GDM1 (cell line): ENCODE results near the gene HMGB3.
"Not testable (repeated sequence)": the region's sequence is repeated elsewhere in the genome, so short reads cannot be mapped to it uniquely, and the experiment has no call there.

ENCODE experiments used
- DNase-seq: peaks from one replicate; lab custom pipeline; 2025; lab: John Stamatoyannopoulos, UW

Gene HMGB3

DNA sequence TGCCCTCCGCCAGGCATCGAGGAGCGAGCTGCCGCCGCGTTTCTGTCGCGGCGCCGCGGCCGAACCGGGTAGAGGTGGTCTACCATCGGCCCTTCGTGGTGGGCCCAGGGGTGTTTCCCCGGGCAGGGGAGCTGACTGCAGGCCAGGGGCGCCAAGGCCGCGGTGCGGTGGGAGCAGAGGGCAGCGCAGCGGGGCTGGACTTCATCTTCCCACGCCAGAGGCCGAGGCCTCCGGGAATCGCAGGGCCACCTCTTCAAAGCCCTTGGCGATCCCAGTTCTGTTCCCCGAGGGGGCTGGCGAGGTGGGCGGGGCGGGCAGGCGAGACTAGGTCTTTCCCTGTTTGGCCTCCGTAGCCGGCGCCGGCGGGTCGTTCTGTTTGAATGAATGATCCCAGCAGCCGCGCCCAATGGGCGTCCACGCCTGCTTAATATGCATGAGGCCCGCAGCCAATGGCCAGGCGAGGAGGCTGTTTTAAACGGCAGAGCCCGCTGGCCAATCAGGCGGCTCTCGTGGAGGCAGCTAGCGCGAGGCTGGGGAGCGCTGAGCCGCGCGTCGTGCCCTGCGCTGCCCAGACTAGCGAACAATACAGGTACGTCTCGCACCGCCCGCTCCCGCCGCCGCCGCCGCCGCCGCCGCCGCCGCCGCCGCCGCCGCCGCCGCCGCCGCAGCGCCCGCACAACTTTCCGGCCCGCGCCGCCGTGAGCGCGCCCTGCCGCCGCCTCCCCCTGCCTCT, at the start of gene HMGB3:
TSS of gene HMGB3 (plus strand) at position 548 of the 733 bp plus-strand sequence. CDS start 2,265 bp downstream, outside the sequence.
- peak; percentile 81 for DNase-seq

- no peak for DNase-seq
Observed at GRCh38 chrX:150933945-150934350, 49.2 kb upstream of the HMGB3 start.

DNA sequence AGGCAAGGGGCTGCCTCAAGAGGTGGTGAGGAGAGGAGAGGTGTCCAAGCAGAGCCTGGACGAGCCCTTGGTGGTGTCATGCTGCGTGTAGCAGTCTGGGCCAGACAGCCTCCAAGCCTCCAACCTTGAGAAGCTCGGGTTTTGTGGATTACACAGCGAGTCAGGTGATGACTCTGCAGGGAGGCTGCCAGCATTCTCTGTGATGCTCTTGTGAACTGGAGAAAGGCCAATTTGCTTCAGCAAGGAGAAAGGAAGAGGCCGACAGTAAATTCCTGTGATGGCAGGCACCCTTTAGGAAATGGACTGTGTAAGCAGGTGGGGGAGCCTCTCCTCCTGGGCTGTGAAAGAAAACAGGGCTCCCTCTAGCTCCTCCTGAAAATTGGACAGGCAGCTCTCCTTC, 48.7 kb upstream of the HMGB3 start:
- no peak for DNase-seq

GRCh38 chrX:150935467-150935866, 47.7 kb upstream of the HMGB3 start:
- DNase-seq = no peak

- no peak for DNase-seq
Observed at GRCh38 chrX:150936556-150936955, 46.6 kb upstream of the HMGB3 start.

DNA sequence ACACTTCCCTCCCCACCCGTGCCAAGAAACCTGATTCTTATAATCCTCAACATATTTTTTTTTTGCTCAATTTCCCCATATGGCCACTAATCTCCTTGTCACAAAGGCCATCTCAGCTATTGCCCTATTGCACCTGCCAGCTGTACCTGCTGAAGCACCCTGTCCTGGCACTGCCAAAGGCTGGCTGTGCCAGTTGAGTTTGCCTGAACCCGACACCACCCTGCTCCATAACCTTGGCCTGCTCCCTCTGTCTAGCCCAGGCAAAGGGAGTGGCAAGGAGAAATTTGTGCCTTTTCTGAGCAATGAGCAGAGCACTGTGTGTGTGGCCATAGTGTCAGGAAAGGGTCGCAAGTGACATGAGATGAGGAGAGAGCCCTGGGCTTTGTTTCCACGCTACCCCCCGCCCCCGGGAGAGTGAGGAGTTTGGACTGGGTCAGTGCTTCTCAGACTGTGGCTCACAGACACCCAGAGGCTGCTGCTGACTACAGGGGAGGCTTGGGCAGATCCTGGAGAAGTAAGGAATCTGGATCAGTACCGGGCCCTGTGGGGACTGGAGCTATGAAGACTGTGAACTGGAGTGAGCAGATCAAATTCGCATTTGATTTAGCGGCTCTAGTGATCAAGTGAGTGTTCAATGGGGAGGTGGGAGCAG, 42.2 kb upstream of the HMGB3 start:
- DNase-seq = no peak

DNA sequence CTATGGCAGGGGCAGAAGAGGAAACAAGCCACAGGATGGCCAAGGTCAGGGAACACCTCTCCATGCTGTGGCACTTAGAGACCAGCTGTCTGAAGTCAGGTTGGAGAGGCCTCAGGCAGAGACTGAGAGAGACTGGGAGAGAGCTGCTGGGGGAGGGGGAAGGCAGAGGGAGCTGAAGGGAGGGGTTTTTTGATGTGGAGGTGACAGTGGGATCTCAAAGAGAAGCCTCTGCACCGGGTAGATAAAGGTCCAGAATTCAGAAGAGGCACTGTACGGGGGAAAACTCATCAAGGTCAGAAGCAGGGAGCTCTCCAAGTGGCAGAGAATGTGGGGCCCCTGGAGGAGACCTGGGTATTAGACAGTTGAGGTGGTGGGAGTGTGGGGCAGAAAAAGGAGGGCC, 41.6 kb upstream of the HMGB3 start:
- no peak for DNase-seq

GRCh38 chrX:150942942-150943594, 40.1 kb upstream of the HMGB3 start:
- DNase-seq = no peak

- no peak for DNase-seq
Observed at GRCh38 chrX:150944233-150944632, 38.9 kb upstream of the HMGB3 start.

DNA sequence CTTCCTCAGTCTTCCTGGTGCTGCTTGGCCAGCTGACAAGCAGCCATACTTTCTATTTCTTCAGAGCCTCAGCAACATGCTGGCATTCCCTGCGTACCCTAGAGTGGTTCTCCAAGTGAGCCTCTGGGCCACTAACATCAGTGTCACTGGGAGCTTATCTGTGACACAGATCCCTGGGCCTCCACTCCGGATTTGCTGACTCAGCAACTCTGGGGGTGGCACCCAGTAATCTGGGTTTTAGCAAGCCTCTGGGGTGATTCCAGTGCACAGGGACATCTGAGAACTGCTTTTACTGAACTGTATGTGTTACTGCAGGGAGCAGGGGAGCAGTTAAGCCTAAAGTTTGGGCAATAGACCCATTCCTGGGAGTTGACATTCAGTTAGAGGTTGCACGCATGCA, 28.2 kb upstream of the HMGB3 start:
- DNase-seq = no peak

DNA sequence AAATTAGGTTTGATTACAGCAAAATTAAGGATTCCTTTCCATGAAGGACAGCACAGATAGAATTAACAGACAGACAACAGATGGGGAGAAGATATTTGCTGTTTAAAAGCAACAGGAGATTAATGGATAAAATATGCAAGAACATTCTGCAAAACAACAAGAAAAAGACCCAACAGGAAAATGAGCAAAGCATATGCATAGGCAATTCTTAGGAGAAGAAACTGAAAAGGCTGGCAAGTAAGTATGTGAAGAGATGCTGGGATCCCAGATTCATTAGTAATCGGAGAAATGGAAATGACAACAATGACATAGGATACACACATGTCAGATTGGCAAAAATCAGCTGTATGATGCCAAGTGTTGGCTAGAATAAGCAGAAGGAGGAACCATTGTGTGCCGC, 27.5 kb upstream of the HMGB3 start:
- DNase-seq = no peak

DNA sequence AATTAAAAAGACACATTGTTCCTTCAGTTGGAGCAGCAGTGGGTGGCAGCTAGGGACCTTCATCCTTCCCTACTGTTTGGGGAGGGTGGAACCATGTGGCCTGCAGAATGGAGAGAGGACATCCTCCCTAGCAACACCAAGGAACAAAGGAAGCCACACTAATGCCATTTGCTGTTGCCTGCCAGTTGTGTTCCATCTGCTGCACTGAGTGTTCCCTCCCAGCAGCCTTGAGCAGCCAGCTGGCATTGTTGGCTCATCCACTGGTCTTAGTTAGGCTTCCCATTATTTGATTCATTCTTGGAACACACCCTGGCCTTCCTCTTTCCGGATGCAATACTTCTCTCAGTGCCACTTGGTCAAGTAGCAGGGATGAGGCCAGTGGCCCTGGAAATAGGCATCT, 25.0 kb upstream of the HMGB3 start:
- no peak for DNase-seq

DNA sequence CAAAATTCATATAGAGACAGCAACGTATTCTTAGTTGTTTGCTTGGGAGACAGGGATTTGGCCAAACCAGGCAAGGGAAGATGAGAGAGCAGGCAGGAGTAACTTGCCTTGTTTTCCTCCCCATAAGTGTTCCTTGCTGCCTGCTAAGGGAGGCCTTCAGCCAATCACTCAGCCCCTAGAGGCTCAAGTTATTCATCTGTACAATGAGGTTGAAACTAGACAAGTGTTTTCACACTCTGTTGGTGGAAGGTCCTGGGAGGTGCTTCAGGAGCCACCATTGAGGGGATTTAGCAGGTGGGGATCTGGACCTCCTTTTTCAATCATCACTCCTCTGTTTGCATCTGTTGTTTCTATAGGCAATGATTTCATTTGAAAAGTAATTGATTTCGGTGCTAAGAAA, 23.6 kb upstream of the HMGB3 start:
- DNase-seq = no peak

GRCh38 chrX:150961631-150962030, 21.5 kb upstream of the HMGB3 start:
- no peak for DNase-seq

DNA sequence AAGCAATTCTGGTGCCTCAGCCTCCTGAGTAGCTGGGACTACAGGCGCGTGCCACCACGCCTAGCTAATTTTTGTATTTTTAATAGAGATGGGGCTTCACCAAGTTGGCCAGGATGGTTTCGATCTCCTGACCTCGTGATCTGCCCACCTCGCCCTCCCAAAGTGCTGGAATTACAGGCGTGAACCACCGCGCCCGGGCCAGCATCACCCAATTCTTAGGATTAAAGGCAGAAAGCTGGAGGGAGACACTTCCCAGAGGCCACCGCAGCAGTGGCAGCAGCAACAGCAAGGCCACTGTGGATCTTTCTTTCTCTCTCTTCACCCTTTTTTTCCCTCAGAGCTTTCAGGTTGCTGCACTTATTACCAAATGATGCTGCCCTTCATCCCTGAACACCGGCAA, 18.7 kb upstream of the HMGB3 start:
- DNase-seq = not testable (repeated sequence)

DNA sequence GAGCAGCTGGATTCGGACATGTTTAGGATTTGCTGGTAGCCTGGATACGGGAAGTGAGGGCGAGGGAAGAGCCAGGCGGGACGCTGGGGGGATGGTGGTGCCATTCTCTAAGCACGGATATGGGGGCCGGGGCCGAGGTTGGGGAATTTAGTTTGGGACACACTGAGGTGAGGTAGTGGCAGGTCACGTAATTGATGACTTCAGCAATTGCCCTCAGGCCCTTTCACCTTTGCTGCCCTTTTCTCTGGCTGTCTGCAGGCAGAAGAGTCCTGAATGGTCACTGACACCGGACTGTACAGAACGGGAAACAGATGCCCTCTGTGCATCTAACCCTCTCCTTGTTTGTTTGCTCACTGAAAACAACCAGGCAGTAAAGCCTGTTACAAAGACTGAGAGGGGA, 16.9 kb upstream of the HMGB3 start:
- no peak for DNase-seq

GRCh38 chrX:150966742-150967141, 16.4 kb upstream of the HMGB3 start:
- DNase-seq = no peak

DNA sequence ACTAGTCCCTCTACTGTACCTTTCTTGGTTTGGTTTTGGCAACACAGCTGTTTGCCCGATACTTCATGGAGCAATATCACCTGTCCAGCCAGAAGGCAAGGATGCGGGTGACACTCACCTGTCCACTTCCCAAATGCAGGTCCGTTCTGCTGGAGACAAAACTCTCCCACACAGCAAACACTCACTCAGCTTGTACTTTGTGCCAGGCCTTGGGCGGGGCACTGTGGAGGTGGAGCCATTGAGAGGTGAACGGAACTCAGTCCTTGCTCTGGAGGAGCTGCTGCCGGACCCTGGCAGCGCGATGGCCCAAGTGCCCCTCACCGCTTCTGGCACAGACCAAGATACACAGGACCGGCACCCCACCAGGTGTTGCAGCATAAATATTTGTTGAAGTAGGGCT, 15.3 kb upstream of the HMGB3 start:
- DNase-seq = no peak

DNA sequence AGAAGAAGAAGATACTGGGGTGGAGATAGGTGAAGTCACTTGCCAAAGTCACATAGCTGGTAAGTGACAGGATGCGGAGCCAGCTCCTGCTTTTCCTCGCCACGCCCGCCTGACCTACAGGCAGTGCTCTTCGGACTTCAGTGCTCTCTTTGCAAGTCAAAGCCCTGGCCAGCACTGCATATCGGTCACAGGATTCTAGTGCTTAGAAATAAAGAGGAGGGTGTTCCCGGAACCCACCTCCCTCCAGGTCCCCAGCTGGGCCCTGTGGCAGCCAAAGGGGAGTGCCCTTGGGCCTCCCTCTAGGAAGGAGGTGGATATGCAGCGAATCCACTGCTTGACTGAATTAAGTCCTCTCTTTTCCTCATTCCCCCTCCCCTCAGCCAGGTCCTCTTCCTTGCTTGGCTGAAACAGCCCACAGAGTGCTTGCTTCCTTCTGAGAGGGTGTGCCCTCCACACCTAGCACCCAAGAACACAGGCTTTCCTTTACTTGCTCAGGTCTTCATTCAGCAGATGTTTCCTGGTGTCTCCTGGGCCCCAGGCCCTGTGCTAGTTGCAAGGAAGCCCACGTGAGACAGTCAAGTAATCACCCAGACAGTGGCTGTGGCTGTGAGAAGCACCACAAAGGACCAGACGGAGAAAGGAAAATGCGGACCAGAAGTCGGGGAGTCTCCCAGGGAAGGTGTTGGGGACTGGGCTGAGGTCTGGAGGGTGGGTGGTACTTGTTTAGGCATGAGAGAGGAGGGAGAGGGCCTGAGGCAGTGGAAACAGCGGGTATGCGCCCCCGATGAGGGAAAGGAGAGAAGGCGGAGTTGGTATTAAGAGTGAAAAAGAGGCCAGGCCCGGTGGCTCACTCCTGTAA, 14.0 kb upstream of the HMGB3 start:
- DNase-seq = no peak

DNA sequence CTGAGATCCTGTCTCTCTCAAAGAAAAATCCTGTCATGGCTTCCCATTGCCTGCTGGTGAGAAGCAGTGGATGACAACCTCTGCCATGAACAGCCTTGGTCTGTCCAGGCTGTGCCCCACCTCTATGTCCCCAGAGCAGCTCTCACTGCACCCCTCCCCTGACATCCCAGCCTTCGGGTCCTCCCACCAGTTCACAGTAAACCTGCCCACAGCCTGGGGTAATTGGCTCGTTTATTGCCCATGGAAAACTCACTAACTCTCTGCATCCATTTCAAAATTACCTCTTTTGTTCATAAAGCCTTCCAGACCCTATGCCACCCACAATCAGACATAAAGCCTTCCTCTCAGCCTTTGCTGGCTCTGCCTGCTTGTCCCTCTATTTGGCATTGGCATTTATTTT, 10.7 kb upstream of the HMGB3 start:
- DNase-seq = no peak

GRCh38 chrX:150975655-150976390, 7.3 kb upstream of the HMGB3 start:
- no peak for DNase-seq
